ENCODE measurements around the gene RNF144A.

GRCh38 chr2:7013471-7014160 lies 96.4 kb downstream of the RNF144A start:
- no peak for TF ChIP-seq POLR2A (IDR thresholded peaks at IDR 0.05)
- TF ChIP-seq CTCF (IDR thresholded peaks at IDR 0.05): no peak
- TF ChIP-seq POLR2AphosphoS5 (IDR thresholded peaks at IDR 0.05): no peak

Measured in breast epithelium (tissue), 3 donors.